Skeletal muscle cell (primary cell): ENCODE results near the gene TXNDC11.

Experiments used
- DNase-seq: peaks from one replicate; pipeline ENCODE4 v3.0.0-alpha.2; 2010; ENCODE audit warnings: low read depth
- H3K4me3 ChIP-seq: 2 replicates; pipeline ENCODE4 v1.5.1; 2011; ENCODE audit warnings: low read depth, mild to moderate bottlenecking, control low read depth, low read length, moderate library complexity

TXNDC11 gene

DNA sequence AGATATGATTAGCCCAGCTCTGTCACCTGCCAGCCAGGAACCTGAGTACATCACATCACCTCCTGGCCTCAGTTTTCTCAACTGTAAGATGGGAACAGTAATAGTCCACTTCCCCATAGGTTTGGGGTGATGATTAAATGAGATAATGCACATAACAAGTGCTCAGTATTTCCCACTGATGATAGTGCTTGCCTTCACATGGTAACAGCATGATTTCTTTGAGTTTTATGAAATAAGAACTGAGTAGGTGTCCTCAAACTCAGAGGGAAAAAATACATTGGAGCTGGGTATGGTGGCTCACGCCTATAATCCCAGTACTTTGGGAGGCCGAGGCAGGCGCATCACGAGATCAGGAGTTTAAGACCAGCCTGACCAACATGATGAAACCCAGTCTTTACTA, 104.5 kb downstream of the TXNDC11 start:
- no peak overlapping the region for H3K4me3 ChIP-seq

DNA sequence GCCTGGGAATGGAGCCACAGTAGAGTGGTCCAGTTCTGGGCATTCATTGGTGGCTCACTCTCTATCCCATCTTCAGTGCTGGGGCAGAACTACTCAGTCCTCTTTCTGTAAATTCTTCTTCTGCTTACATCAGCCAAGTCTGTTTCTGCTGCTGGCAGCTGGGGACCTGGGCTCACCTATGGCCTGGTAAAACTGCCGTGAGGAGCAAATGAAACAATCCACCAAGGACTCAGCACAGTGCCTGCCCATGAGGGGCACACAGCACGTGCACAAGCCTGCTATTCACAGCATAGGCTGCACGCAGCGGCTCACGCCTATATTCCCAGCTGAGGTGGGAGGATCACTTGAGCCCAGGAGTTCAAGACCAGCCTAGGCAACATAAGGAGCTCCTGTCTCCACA, 105.3 kb downstream of the TXNDC11 start:
- no peak for DNase-seq
- no peak overlapping the region for H3K4me3 ChIP-seq

More for the DNA sequence above, 104.5 kb downstream of the TXNDC11 start:
- DNase-seq = no peak

DNA sequence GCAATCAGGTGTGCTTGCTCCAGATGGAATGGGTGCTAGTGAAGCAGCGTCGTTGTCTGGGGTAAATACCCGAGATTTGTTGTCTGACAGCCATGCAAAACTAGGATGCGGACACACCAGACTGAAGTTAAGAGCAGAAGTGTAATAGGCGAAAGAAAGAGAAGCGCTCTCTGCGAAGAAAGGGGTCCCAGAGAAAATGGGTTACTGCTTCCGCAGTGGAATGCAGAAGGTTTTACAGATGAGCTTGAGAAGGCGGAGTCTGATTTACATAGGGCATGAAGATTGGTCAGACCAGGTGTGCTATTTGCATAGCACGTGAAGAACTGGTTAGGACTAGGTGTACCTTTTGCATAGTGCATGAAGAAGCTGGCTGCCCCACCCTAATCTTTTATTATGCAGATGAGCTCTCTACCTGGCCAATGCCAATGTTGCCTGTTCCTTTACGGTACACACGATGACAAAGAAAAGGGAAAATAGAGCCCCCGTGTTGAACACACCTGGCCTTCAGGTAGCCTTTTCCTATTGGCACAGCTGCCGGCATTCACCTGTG, 106.4 kb downstream of the TXNDC11 start:
- no peak for DNase-seq
- no peak overlapping the region for H3K4me3 ChIP-seq

DNA sequence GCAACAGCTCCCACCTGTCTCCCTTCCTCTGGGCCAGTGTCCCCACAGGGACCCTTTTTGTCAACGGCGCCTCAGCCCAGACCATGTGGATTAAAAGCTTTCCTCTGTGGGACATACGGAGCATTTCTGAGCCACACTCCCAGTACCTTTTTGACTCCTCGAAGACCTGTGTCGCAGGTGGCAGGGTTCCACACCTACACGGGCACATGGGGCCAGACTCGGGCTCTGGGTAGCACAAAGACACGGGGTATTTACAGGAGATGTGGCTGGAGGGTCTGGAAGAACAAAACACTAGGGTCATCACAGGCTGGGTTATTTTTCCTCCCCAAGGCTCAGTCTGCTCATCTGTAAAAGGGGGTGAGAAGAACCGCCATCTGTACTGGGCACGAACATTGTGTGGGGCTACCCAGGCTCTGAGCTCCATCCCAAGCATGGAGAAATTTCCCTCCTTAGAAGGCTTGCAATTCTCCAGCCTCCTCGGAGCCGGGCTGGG, 106.9 kb downstream of the TXNDC11 start:
- H3K4me3 ChIP-seq = no peak overlapping the region
- DNase-seq = no peak

DNA sequence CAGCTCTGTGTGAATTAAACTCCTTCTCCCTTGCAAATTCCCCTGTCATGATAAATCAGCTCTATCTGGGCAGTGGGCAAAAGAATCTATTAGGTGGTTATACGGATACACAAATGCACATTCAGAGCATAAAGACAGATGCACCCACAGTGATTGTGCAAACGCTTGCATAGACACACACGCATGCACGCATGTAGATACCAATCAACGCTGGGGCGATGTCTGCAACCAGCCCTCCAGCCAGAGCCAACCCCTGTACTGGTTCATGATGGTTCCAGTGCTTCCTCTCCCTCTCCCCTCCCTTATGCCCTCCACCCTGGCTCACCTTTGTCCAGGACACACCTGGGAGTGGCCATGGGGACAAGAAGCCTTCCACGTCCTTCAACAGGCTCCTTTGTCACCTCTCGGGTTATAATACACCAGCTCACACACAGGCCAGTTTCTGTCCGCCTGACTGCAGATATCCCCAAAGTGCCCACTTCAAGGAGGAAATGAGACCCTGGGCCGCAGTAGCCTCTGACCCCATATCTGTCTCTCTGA, 107.5 kb downstream of the TXNDC11 start:
- DNase-seq = no peak
- no peak overlapping the region for H3K4me3 ChIP-seq

DNA sequence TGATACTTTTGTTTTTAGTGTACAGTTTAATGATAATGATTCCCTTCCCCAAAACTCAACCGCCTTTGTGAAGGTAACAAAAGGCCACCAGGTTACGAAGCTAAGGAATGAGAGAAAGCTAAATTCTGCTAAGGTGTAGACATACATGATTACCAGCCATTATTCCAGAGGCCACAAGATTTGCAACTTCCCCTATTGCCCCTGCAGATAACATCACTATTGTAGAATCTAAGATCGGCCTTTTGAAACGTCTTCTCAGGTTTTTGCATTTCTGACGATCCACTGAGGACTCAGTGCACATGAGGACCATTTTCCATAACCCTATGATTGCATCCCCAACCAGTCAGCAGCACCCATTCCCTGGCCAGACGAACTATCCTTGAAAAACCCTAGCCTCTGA, 108.3 kb downstream of the TXNDC11 start:
- no peak overlapping the region for H3K4me3 ChIP-seq
- no peak for DNase-seq

DNA sequence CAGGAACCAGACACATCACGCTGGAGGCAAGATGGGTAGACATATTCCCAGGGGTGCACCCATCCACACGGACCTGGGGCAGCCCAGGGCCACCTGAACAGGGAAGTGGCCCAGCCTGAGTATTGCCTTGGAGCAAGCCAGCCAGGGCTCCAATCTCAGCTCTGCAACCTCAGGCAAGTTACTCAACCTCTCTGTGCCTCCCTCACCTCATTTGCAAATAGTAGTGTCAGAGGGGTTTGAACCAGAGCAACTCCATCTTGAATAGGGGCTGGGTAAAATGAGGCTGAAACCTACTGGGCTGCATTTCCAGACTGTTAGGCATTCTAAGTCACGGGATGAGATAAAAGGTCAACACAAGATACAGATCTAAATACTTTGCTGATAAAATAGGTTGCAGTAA, 109.5 kb downstream of the TXNDC11 start:
- no peak overlapping the region for H3K4me3 ChIP-seq
- DNase-seq = no peak

DNA sequence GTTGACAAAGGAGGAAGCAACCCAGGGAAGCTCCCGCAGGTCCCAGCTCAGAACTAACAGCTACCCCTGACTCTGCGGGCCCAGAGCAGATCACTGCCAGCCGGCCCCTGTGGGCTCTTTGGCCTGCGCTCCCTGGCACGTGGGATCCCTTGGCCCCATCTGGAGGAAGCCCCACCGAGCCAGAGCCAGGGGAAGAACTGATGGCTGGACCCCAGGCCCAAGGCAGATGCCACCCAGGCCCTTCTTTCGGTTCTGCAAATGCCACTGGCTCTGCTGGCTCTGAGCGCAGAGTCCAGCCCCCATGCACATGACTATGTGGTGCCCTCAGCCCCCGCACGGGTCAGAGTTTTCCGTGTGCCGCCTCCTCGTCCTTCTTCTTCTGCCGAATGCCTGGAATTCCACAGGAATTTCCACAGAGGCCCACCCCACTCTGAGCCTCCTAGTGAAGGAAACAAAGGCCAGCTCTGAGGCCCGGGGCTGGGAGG, 110.2 kb downstream of the TXNDC11 start:
- no peak overlapping the region for H3K4me3 ChIP-seq
- peak; percentile 51 for DNase-seq

DNA sequence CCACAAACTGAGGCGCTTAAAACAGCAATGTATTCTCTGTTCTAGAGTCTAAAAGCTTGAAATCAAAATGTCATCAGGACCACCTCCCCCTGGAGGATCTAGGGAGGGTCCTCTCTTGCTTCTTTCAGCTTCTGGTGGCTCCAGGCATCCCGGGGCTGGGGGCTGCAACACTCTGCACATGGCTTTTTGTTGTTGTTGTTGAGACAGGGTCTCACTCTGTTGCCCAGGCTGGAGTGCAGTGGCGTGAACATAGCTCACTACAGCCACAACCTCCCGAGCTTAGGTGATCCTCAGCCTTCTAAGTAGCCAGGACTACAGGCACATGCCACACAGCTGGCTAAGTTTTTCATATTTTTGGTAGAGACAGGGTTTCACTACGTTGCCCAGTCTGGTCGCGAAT, 111.4 kb downstream of the TXNDC11 start:
- no peak for DNase-seq
- no peak overlapping the region for H3K4me3 ChIP-seq

DNA sequence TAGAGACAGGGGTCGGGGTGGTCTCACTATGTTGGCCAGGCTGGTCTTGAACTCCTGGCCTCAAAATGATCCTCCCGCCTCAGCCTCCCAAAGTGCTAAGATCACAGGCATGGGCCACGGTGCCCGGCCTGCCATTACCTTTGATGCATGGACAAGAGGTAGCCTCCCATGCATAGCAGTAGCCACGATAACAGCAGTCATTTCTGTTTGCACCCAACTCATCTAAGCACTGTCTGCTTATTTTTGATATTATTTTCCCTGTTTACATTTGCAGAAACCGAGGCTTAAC, 111.9 kb downstream of the TXNDC11 start:
- H3K4me3 ChIP-seq = no peak overlapping the region
- DNase-seq = no peak

DNA sequence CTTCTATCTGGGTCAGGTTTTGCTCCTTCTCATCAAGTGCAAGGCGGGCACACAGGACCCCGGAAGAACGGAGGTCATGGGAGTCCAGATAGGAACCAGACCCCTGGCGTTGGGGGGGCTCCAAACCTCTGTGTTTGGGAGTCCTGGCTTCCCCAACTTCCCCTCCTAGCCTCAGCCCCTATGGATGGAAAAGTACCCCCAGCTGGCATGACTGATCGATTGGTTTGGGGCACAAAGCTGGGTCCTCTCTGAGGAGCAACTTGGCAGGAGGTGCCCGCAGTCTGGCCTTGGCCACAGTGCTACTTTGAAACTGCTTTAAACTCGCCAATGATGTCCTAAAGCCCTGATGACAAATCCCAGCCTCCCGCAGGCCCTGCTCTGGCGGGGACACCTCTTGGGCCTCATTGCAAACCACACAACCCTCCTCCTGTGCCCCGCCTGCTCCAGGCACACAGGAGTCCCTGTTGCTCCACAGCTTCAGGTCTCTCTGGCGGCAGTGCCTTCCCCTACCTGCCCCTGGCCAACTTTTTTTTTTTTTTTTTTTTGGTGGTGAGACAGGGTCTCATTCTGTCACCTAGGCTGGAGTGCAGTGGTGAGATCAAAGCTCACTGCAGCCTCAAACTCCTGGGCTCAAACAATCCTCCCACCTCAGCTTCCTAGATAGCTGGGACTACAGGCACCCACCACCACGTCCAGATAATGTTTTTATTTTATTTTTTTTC, 112.5 kb downstream of the TXNDC11 start:
- no peak overlapping the region for H3K4me3 ChIP-seq
- DNase-seq = no peak
